Measurements from ENCODE around the gene RAPGEF5.

The RAPGEF5 gene

DNA sequence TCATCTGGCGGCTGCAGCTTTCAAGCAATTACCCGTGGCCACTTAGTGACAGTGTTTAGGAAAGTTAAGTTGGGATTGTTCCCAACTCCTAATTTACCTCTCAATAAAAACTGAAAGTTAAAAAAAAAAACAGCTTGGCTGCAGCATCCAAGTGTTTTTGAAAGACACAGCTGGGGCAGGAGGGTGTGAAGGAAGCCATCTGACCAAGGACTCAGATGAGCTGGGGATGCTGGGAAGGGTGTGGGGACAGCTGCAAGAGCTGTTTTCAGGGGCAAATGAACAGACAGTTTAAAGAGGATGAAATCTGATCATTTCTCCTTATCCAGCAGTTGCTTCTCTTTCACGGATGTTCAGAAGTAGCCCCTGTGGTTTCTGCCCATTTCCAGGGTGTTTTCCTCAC is 282.1 kb downstream of the RAPGEF5 start:
- Histone ChIP-seq H3K27ac (ENCODE audit: low read length) (no peak overlapping the region), H2AFZ (ENCODE audit: low read length) (no peak overlapping the region), H3K79me2 (ENCODE audit: low read length) (no peaks in the 10 kb centered on the region), H3K9me2 (replicated peaks; ENCODE audit: insufficient read depth, low read length) (no peaks in the 10 kb centered on the region), H4K20me1 (ENCODE audit: insufficient read depth, low read length) (no peaks in the 10 kb centered on the region), H3K4me2 (ENCODE audit: low read depth, low read length) (no peak overlapping the region), H3K36me3 (replicated peaks; ENCODE audit: insufficient read depth, low read length) (no peaks in the 10 kb centered on the region), H3F3A (ENCODE audit: insufficient read depth, low read length) (no peaks in the 10 kb centered on the region), H3K4me1 (ENCODE audit: low read length) (no peaks in the 10 kb centered on the region), H3K27me3 (replicated peaks; ENCODE audit: insufficient read depth, low read length) (no peaks in the 10 kb centered on the region), H3K9ac (ENCODE audit: low read length) (no peak overlapping the region), H3K4me3 (ENCODE audit: low read length) (no peak overlapping the region), H3K9me3 (replicated peaks; ENCODE audit: insufficient read depth, low read length) (no peaks in the 10 kb centered on the region)
- DNase-seq: no peak
- no peak for TF ChIP-seq EZH2phosphoT487 (IDR thresholded peaks at IDR 0.05; ENCODE audit: low read length)
- TF ChIP-seq, protein P1, sequence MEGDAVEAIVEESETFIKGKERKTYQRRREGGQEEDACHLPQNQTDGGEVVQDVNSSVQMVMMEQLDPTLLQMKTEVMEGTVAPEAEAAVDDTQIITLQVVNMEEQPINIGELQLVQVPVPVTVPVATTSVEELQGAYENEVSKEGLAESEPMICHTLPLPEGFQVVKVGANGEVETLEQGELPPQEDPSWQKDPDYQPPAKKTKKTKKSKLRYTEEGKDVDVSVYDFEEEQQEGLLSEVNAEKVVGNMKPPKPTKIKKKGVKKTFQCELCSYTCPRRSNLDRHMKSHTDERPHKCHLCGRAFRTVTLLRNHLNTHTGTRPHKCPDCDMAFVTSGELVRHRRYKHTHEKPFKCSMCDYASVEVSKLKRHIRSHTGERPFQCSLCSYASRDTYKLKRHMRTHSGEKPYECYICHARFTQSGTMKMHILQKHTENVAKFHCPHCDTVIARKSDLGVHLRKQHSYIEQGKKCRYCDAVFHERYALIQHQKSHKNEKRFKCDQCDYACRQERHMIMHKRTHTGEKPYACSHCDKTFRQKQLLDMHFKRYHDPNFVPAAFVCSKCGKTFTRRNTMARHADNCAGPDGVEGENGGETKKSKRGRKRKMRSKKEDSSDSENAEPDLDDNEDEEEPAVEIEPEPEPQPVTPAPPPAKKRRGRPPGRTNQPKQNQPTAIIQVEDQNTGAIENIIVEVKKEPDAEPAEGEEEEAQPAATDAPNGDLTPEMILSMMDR (IDR thresholded peaks at IDR 0.05; ENCODE audit: low read length): no peak
- no peak for TF ChIP-seq EZH2 (optimal IDR thresholded peaks at IDR 0.05; ENCODE audit: low read depth, low read length)
